CD4-positive, alpha-beta T cell treated with Interleukin-4 for 4 hours (primary cell): ENCODE measurements around the gene FTCD.
"Not testable (repeated sequence)": the region's sequence is repeated elsewhere in the genome, so short reads cannot be mapped to it uniquely, and the experiment has no call there.

ENCODE experiments used
- DNase-seq: peaks from one replicate; pipeline ENCODE4 v3.0.0-alpha.2; 2020

FTCD gene

DNA sequence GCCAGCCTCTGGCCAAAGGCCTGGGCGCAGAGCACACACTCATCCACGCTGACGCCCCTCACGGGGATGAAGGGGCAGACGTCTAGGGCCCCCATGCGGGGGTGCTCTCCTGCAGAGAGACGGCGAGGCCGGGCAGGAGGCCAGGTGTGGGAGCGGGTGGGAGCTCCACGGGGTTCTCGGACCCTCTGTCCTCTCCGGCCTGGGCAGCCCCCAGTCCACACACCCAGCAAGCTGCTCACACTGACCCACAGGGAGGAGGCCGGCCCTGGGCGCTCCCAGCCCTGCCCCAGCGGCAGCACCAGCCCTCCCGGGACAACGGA, 2.5 kb downstream of the FTCD start:
- no peak for DNase-seq

DNA sequence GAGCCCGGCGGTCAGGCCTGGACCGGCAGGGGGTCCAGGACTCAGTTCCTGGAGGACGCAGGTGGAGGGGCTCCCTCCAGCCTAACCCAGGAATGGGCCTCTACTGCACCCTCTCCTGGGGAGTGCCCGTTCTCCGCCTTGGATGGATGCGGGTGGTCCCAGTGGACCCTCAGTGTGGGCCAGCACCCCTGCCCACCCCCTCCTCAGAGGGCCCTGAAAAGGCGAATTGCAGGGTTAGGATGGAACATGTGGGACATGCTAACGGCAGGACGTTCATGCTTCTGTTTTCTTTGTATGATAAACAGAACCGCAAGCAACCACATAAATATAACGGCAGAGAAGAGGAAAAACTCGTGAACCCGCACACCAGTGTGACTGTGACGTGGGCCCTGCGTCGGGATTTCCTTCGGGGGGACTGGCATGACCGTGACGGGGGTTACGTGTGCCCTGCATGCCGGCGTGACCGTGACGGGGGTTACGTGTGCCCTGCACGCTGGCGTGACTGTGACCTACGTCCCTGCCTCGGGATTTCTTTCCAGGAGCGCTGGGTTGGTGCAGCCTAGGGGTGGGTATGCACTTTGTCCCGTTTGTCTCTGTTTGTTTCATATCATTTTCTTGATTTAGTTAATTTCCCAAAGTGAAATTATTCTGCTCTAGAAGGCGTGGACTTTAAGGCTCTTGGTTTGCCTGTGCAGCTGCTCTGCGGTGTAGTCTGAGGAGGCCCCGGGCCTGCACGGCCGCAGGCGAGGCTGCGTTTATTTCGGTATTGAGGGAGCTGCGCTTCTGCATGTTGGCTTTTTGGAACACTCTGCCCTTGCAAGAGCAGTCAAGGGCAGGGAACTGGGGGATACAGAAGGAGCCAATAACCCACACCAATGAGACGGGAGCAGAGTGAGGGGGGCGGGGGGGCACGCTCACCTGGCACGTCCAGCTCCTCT, 3.1 kb downstream of the FTCD start:
- no peak for DNase-seq

DNA sequence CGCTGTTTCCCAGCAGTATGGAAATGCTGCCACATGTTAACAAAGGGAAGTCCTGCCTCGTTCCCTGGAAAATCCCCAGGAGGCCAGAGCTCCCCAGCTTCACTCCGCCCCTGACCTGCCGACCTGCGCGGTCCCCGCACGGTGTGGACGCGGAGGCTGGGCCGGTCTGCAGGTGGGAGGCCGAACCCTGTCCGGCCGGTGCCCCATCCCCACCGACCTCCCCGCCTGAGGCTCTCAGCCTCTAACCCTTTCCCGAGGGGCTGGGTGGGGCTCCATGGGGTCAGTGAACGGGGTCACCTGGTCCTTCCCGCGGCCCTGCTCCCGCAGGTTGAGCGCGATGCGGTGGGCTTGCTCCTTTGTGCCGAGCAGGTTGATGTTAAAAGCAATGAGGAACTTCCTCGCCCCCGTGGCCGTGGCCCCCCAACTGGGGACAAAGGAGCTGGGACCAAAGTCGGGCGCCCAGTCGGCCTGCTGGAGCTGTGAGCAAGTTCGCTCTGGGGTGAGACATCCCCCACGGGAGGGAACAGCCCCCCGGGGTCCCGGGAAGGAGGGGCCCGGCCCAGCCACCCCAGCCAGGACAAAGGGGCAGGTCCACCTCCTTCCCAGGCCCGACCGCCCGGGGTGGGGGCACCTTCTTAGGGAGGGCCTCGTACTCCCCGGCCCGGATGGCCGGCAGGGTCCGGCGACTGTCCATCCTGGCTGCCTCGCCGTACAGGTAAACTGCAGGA, 4.0 kb downstream of the FTCD start:
- DNase-seq: no peak

DNA sequence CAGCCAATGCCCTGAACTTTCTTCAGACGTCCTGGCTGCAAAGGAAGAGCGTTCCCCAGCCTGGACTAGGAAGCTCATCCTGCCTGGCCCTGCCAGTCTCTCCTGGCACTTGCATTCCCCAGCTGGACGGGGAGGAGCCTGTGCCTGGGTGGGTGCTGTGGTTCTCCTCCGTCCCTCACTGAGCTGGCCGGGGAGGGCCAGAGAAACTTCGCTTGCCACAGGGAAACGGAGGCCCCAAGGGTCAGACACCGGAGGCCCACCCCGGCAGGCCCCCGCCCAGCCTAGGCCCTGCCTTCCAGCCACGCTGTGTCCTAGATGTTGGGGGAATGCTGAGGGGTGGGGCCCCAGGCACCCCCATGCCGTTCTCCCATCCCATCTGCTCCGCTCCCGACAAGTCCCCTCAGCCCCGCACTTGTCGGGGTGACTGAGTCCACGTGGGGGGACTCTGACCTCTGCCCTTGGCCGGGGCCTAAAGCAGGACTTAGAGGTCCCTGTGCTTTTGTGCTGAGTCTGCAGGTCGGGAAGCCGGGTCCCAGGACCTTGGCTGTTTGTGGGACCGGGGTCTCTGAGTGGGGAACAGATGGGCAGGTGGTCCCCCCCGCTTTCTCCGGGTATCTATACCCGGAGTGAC, 4.8 kb downstream of the FTCD start:
- DNase-seq: no peak

DNA sequence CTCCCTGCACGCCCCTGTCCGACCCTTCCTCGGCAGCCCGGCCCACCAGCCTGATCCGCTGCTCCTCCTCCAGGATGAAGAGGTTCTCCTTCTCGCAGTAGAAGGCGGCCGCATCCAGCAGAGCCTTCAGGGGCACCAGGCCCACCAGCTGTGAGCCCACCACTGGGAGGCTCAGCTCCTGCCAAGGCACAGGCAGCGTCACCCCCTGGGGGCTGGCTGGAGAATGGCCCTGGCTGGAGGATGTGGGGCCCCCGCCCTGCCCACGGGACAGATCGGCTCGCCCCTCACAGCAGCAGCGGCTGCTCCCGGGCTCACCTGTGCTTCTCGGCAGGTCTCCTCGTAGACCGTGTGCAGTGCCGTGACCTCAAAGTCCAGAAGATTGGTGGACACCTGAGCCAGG, 5.3 kb downstream of the FTCD start:
- no peak for DNase-seq

DNA sequence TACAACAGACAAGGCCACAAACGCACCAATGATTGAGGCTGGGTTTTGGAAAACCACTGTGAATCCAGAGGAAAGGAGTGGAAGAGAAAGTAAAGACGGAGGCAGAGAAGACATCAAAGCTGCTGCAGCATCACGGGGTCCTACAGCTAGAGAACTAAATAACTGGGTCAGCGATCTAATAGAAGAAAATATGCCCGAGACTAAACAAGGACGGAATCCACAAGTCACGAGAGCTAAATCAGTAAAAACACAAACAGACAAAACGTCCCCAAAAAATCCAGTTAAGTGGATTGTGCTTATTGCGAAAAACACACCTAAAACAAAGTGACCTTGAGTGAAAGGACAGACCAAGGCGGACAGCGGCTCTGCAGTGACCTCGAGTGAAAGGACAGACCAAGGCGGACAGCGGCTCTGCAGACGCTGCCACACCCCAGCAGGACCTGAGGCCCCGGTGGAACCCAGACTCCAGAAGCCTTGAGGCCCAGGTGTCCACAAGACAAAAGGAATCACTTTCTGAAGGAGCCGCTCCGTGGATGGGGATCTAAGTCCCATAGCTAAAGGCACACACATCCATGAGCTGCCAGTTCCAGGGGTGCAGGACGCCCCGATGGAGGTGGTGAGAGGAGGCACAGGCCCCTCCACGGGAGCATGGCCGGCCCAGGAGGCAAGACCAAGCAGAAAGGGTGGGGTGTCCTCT, 6.0 kb downstream of the FTCD start:
- DNase-seq: no peak

DNA sequence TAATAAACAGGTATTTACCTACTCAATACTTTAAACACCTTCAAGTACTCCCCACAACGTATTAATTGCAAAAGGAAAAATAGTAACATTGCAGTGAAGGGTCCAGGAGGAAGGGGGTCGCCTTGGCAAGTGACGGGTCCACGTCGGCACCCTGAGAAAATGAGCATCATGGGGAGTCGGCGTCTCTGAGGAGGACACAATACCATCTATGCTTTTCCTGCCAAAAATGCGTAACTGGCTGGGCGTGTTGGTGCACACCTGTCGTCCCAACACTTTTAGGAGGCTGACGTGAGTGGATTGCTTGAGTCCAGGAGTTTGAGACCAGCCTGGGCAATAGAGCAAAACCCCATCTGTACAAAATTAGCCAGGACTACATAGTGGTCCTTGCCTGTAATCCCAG, 7.3 kb downstream of the FTCD start:
- no peak for DNase-seq

DNA sequence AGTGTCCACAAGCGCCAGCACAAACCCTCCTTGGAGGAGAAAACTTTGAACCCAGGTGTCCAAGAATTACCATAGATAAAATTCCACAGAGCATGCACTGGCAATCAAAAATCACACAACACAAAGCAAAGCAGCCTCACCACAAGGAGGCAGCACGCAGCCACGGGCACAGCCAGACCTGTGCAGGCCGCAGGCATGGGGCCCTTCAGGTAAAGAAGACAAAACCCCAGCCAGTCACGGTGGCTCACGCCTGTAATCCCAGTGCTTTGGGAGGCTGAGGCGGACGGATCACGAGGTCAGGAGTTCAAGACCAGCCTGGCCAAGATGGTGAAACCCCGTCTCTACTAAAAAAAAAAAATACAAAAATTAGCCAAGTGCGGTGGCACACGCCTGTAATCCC, 8.0 kb downstream of the FTCD start:
- peak; percentile 55 for DNase-seq

DNA sequence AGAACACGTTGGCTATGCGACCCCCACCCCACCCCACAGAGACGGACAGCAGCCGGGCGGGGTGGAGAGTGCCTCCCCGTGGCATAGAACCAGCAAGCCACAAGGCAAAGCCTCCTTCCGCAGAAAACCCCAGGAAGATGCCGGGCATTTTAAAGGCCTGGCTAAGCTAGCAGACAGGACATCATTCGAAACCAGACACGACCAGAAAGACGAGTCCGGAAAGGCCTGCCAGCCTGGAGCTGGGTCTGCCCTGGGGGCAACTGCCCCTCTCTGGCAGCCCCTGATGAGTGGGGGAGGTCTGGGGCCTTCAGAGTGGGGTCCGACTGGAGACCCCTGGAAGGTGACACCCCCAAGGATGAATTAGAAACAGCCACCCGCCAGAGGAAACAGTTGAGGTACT, 8.5 kb downstream of the FTCD start:
- DNase-seq: no peak

DNA sequence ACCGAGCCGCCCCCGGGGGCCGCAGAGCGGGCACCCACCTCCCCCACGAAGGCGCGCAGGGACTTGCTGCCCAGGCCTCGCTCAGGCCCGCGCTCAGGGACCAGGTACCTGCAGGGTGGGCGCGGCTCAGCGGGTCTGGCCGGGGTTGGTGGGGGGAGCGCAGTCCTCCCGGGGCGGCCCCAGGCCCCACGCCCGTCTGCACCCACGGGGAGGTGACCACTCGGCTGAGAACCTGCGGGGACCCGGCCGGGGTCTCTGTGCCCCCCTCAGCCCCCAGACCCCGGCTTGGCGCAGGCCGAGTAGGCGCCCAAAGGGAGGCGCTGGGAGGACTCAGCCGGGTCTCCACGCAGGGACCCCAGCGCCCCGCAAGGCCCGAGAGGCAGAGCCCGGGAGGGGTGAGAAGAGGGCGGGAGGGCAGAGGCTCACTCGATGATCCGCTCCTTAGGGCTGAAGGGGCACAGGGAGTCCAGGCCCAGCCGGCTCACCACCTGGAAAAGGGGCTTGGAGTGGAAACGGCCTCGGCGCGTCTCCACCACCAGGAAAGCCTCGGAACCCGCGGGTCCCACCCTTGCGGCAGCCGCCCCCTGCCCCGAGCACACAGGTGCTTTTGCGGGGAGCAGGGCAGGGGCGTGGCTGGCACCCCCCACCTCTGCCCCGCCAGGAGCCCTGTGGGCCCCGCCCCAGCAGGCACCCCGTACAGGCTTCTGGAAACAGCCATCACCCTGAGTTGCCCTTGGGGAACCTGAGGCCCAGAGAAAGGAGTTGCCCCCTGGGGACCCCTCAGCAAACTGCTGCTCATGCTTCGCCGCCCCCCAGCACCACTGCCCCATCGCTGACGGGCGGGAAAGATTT, 9.3 kb downstream of the FTCD start:
- DNase-seq: no peak

DNA sequence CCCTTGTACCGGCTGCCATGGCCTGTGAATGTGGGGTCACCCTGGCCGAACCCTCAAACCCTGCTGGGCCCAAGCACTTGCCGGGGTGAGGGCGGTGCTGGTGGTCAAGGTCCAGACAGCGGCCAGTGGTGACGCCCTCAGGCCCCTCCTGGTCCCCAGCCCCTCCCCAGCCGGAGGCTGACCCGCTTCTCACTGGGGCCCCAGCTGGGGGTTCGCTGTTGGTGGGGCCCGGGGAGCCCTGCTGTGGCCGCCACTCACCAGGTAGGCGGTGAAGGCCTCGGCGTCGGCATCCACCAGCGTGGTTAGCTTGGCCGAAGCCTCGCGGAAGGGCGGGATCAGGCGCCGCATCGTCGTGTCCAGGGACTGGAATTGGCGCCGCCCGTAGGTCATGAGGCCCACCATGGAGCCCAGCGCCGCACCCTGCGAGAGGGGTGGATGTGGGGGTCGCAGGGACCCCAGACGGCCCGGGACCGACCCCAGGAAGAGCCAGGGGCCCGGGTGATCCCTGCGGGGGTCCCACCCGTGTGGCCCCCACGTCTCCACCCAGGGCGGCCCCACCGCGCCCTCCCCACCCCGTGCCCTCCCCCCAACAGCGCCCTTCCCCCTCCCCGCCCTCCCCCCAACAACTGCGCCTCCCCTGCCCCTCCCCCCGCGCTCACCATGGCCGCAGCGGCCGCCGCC, 10.1 kb downstream of the FTCD start:
- no peak for DNase-seq

DNA sequence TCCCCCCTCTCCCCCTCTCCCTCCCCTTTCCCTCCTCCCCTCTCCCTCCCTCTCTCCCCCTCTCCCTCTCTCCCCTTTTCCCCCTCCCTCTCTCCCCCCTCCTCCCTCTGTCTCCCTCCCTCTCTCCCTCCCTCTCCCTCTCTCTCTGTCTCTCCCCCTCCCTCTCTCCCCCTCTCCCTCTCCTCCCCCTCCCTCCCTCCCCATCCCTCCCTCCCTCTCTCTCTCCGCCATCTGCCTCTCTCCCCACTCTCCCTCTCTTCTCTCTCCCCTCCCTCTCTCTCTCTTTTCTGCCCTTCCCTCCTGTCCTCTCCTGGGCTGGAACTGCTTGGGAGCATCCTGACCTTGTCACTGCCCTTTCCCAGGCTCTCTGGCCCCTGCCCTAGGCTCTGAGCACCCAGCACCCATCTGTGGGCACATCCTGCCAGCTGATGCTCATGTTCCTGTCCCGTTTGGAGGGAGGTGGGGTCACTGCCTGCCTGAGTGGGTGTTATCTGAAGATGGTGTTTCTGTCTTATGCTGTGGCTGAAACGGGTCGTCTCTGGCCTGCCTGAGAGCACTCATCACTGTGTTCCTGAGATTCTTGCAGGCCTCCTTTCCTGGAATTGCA, 10.8 kb downstream of the FTCD start:
- DNase-seq: no peak

DNA sequence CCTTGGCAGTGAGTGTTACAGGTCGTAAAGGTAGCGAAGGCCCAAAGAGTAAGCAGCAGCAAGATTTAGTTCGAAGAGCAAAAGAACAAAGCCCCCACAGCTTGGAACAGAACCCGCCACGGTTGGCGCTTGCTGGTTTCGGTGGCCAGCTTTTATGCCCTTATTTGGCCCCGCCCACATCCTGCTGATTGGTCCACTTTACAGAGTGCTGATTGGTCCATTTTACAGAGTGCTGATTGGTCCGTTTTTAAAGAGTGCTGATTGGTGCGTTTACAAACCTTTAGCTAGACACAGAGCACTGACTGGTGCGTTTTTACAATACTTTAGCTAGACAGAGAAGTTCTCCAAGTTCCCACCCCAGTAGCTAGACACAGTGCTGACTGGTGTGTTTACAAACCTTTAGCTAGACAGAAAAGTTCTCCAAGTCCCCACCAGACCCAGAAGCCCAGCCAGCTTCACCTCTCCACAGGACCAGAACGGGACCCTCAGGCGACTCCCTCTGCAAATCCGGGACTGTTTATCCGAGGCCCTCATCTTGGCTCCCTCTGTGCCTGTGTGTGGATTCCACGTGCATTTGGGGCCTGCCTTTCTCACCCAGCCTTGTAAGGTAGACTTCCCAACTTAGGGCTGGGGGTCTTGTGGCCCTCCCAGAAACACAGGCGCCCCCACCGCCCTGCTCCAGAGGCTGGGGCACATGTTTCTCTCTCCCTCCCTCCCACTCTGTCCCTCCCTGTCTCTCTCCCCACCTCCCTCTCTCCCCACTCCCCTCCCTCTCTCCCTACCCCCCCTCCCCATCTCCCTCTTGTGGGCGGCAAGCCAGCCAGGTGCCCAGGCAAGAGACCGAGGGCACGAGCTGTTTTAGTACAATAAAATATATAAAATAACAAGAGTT, 12.6 kb downstream of the FTCD start:
- no peak for DNase-seq

DNA sequence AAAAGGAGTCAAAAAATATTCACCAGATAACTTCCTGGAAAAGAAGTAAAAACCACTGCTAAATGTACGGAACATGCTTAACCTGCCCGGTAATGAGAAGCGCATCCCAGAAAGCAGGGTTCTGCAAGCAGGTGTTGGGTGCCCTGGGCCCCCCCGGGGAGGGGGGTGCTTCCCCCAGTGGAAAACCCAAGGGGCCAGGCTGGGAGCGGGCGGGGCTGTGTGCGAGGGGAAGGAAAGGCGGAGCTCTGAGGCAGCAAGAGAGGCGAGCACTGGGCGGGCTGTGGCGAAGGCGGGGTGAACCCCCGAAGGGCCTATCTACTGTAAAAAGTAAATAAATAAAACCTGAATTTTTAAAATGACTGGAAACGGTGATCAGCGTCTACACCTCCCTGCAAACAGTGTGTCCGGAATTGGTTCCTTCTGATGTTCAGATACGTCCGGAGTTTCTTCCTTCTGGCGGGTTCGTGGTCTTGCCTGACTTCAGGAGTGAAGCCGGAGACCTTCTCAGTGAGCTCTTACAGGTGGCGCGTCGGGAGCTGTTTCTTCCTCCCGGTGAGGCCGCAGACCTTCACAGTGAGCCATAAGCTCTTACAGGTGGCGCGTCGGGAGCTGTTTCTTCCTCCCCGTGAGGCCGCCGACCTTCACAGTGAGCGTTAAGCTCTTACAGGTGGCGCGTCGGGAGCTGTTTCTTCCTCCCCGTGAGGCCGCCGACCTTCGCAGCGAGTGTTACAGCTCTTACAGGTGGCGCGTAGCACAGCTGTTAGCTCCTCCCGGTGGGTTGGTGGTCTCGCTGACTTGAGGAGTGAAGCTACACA, 13.4 kb downstream of the FTCD start:
- no peak for DNase-seq

DNA sequence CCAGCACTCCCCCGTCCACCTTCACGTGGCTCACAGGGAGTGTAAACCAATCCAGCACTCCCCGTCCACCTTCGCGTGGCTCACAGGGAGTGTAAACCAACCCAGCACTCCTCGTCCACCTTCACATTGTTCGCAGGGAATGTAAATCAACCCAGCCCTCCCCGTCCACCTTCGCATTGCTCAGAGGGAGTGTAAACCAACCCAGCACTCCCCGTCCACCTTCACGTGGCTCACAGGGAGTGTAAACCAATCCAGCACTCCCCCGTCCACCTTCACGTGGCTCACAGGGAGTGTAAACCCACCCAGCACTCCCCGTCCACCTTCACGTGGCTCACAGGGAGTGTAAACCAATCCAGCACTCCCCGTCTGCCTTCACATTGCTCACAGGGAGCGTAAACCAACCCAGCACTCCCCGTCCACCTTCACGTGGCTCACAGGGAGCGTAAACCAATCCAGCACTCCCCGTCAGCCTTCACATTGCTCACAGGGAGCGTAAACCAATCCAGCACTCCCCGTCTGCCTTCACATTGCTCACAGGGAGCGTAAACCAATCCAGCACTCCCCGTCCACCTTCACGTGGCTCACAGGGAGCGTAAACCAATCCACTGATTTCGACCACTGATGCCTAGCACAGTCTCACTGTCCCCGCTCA, 14.9 kb downstream of the FTCD start:
- DNase-seq: not testable (repeated sequence)

DNA sequence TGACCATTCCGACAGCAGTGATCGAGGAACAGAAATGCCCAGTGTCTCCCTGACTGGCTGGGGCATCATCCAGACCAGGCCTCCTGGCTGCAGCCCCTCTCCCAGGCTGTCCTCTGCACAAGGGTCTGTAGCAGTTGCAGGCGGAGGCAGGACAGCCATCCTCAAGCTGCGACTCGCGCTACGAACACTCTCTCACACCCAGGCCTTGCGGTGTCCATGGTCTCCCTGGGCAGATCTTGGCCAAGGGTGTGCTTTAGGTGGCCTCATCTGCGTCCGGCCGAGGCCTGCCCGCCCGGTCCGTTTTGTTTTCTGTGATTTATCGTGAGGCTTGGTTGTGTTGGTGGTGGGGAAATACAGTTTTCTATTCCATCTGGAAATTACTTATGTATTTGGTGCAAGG, 15.7 kb downstream of the FTCD start:
- no peak for DNase-seq

DNA sequence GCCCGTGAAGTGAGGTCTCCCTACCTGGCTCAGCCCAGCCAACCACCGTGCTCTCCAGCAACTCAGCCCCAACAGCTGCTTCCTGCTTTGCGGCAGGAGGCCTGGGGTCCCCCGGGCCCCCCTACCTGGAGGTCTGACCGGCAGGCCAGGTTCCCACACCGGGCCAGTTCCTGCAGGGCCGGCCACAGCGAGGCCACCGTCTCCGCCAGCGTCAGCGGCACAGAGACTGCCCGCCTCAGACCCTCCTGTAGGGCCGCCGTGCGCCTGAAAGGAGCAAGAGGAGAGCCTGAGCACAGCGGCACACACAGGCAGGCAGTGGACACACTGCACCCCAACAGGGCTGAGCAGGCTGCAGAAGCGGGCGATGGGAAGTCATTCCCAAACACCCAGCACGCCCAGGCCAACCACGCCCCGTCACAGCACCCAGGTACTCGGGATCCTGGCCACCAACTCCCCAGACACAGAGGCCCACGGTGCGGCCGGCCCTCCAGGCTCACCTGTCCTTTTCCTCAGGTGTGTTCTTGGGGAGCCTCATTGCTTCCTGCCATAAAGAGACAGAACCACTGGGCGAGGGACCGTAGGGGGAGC, 16.9 kb downstream of the FTCD start:
- no peak for DNase-seq

DNA sequence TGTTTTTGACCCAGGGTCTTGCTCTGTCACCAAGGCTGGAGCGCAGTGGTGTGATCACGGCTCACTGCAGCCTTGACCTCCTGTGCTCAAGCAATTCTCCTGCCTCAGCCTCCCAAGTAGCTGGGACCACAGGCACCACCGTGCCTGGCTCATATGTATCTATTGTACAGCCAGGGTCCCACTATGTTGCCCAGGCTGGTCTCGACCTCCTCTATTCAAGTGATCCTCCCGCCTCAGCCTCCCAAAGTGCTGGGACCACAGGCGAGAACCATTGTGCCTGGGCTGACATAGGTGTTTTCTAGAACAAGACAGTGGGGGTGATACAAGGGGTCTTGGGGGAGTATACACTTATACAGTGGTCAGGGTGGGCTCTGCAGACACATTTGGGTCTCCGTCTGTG, 17.5 kb downstream of the FTCD start:
- no peak for DNase-seq
